ENCODE measurements around the gene CHMP4B. TPM values are rescaled to one million over a fixed set of nuclear protein-coding genes. Genes with fewer than 3 reads are reported as not detected.

The CHMP4B gene
- total and polyA plus RNA-seq, 2 donors (not counting 1 experiment from before 2014, with no cell fraction given): 62.3 to 83.9 TPM

DNA sequence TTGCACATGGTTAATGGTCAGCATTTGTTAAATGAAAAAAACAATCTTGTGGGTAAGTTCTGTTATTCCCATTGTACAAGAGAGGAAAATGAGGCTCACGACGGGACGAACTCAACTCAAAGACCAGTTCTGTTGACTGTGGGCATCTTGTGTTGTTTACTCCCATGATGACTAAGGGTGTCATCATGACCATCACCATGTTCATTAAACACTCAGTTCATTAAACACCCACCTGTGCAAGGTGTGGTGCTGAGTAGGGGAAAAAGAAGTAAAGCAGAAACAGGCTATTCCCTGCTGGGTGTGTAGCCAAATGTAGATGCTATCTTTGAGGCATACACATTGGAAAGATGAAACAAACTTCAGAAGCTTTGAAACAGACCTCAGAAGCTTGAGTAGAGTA lies 4.5 kb downstream of the CHMP4B start:
- no peaks in the 10 kb centered on the region for H3K9me3 Mint-ChIP-seq (ENCODE audit: insufficient read depth)
- Histone ChIP-seq H3K4me2 (replicated peaks; ENCODE audit: low read depth, low read length, poor library complexity, severe bottlenecking) (no peak overlapping the region), H3K9me3 (ENCODE audit: control extremely low read depth in 1 of 3, control insufficient read depth in 2 of 3, insufficient read depth in 1 of 3, low read length in 2 of 3) (no peaks in the 10 kb centered on the region), H3K9ac (ENCODE audit: low read length) (no peak overlapping the region), H3K4me3 (ENCODE audit: control extremely low read depth in 1 of 5, extremely low read depth in 1 of 5, insufficient read depth in 1 of 5, low read depth in 2 of 5, low read length in 4 of 5) (no peak overlapping the region), H4K20me1 (ENCODE audit: control insufficient read depth, insufficient read depth, low read length, poor library complexity, severe bottlenecking) (peaks cover 92% of the 10 kb centered on the region), H3K27me3 (replicated peaks in 1 of 4; ENCODE audit: control extremely low read depth in 1 of 4, control insufficient read depth in 3 of 4, insufficient read depth in 4 of 4, low read length in 3 of 4) (no peaks in the 10 kb centered on the region), H3K4me1 (ENCODE audit: control insufficient read depth in 2 of 2, insufficient read depth in 2 of 2, low read length in 2 of 2) (peaks cover 30 to 53% of the 10 kb centered on the region in 2 donors), H3K79me2 (ENCODE audit: control insufficient read depth, insufficient read depth, low read length) (peaks cover 96% of the 10 kb centered on the region), H3K27ac (ENCODE audit: low read length in 2 of 2) (peak overlapping the region in 1 of 2 donors; percentile 3), H2AFZ (ENCODE audit: insufficient read depth, low read depth, low read length, poor library complexity, severe bottlenecking) (no peak overlapping the region), H3K36me3 (replicated peaks in 1 of 2; ENCODE audit: control extremely low read depth in 1 of 2, control insufficient read depth in 1 of 2, extremely low read depth in 1 of 2, insufficient read depth in 2 of 2, low read length in 1 of 2) (peaks cover 0 to 18% of the 10 kb centered on the region in 2 experiments)
- ATAC-seq (ENCODE audit: low read depth) (no peak), DNase-seq (no peak)
- WGBS (ENCODE audit: insufficient coverage): no CpG with 5 or more reads among the region's 3 CpGs
- H3K27me3 Mint-ChIP-seq: no peaks in the 10 kb centered on the region
- ChIA-PET CTCF (no interaction called here), POLR2A (no interaction called here)
- H3K4me1 Mint-ChIP-seq: peaks cover 85% of the 10 kb centered on the region
- no peak for TF ChIP-seq EZH2 (IDR thresholded peaks at IDR 0.05; ENCODE audit: borderline replicate concordance, insufficient read depth, low read depth, low read length, poor library complexity, severe bottlenecking)
- TF ChIP-seq CTCF (IDR thresholded peaks at IDR 0.05): no peak
- intact Hi-C loops (cut with micrococcal nuclease): loop anchor here (10.0 kb wide), 3 partner anchors 261 to 1599 kb away; partner anchors contain the start of gene UQCC1
- no peak overlapping the region for H3K4me3 Mint-ChIP-seq
- H3K27ac Mint-ChIP-seq: no peak overlapping the region

DNA sequence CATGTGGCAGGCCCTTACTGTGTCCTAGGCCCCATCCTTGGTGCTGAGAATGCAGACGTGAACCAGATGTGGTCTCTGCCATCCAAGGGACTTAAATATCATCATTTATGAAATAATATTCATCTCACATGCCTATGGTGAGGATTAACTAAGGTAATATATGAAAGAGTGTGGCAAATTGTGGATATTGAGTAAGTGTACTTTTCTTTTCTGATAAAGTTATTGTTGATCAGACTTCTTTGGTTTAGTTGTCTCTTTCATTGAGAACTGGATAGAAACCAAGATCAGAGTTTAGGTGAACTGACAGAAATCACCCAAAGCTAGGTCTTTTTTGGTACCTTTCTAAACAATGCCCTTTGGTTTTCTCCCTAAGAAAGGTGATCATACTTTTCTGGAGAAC lies 5.0 kb downstream of the CHMP4B start:
- ChIA-PET CTCF (no interaction called here), POLR2A (no interaction called here)
- H3K9me3 ChIP-seq (ENCODE audit: control extremely low read depth in 1 of 3, control insufficient read depth in 2 of 3, insufficient read depth in 1 of 3, low read length in 2 of 3): no peaks in the 10 kb centered on the region
- no peak overlapping the region for H3K4me3 ChIP-seq (ENCODE audit: control extremely low read depth in 1 of 5, extremely low read depth in 1 of 5, insufficient read depth in 1 of 5, low read depth in 2 of 5, low read length in 4 of 5)
- H3K79me2 ChIP-seq (ENCODE audit: control insufficient read depth, insufficient read depth, low read length): peaks cover 99% of the 10 kb centered on the region
- peaks cover 0 to 18% of the 10 kb centered on the region in 2 experiments for H3K36me3 ChIP-seq (replicated peaks in 1 of 2; ENCODE audit: control extremely low read depth in 1 of 2, control insufficient read depth in 1 of 2, extremely low read depth in 1 of 2, insufficient read depth in 2 of 2, low read length in 1 of 2)
- H3K4me2 ChIP-seq (replicated peaks; ENCODE audit: low read depth, low read length, poor library complexity, severe bottlenecking): no peak overlapping the region
- intact Hi-C loops (cut with micrococcal nuclease): loop anchor here (10.0 kb wide), 3 partner anchors 261 to 1599 kb away; partner anchors contain the start of gene UQCC1
- H3K4me1 Mint-ChIP-seq: peaks cover 85% of the 10 kb centered on the region
- TF ChIP-seq CTCF (IDR thresholded peaks at IDR 0.05) (no peak), EZH2 (IDR thresholded peaks at IDR 0.05; ENCODE audit: borderline replicate concordance, insufficient read depth, low read depth, low read length, poor library complexity, severe bottlenecking) (no peak)
- no peak overlapping the region for H3K9ac ChIP-seq (ENCODE audit: low read length)
- no peak for DNase-seq
- H3K4me1 ChIP-seq (ENCODE audit: control insufficient read depth in 2 of 2, insufficient read depth in 2 of 2, low read length in 2 of 2): peaks cover 30 to 51% of the 10 kb centered on the region in 2 donors
- H4K20me1 ChIP-seq (ENCODE audit: control insufficient read depth, insufficient read depth, low read length, poor library complexity, severe bottlenecking): peaks cover 96% of the 10 kb centered on the region
- H3K27me3 ChIP-seq (replicated peaks in 1 of 4; ENCODE audit: control extremely low read depth in 1 of 4, control insufficient read depth in 3 of 4, insufficient read depth in 4 of 4, low read length in 3 of 4): no peaks in the 10 kb centered on the region
- no peaks in the 10 kb centered on the region for H3K9me3 Mint-ChIP-seq (ENCODE audit: insufficient read depth)
- H3K4me3 Mint-ChIP-seq: no peak overlapping the region
- H2AFZ ChIP-seq (ENCODE audit: insufficient read depth, low read depth, low read length, poor library complexity, severe bottlenecking): no peak overlapping the region
- WGBS (ENCODE audit: insufficient coverage): no CpG with 5 or more reads among the region's 1 CpG
- H3K27ac Mint-ChIP-seq: no peak overlapping the region
- no peak for ATAC-seq (ENCODE audit: low read depth)
- no peaks in the 10 kb centered on the region for H3K27me3 Mint-ChIP-seq
- H3K27ac ChIP-seq (ENCODE audit: low read length in 2 of 2): no peak overlapping the region

All from B cell (primary cell).